GM15510 (cell line): ENCODE data around the gene DCDC1.

ENCODE experiments used
- POLR2A ChIP-seq: IDR thresholded peaks from 3 replicates; pipeline ENCODE4 v1.6.1; 2011; ENCODE audit warnings: borderline replicate concordance; ENCODE audit not compliant: insufficient read length; ENCODE audit errors: extremely low read depth

DCDC1 gene

DNA sequence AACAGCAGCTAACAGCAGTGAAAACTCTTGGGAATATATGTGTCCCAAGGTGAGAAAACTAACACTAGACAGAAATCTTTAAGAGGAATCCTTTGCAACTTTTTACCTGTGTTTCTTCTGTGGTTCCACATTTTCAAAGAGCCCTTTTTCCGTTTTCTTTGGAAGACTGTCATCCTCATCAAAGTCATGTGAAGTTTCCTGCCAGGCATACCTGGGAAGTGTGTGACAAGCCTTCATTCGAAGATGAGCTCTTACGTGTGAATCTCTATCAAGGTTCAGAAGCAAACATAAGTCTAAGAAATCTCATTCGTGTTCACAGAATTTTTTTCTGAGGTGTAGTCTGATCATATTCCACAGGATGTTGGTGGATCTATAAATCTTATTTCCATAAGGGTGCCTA lies 452.8 kb downstream of the DCDC1 start:
- TF ChIP-seq POLR2A = no peak

- TF ChIP-seq POLR2A = no peak
These were observed 455.3 kb downstream of the DCDC1 start for GRCh38 chr11:30914143-30914762.

GRCh38 chr11:30911247-30911646 lies 458.3 kb downstream of the DCDC1 start:
- TF ChIP-seq POLR2A = no peak

DNA sequence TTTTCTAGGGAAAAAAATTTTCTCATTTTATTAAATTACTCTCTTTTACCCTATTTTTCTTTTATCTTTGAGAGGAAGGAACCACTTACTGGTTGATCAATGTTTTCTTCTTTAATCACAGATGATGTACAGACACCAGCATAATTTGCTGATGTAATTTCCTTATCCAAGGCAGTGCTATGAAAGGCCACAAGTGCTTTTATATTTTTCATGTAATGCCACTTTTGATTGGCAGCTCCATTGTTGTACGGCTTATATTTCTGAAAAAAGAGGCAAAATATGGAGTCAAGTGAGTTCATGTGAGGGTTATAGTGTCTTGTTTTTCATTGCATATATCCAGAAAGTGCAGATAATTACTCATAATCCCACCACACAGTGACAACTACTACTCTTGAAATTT lies 460.7 kb downstream of the DCDC1 start:
- TF ChIP-seq POLR2A = no peak

GRCh38 chr11:30908272-30908671 lies 461.3 kb downstream of the DCDC1 start:
- TF ChIP-seq POLR2A = no peak

GRCh38 chr11:30902929-30903328 lies 466.6 kb downstream of the DCDC1 start:
- TF ChIP-seq POLR2A = no peak

GRCh38 chr11:30895046-30895445 lies 474.5 kb downstream of the DCDC1 start:
- no peak for TF ChIP-seq POLR2A

DNA sequence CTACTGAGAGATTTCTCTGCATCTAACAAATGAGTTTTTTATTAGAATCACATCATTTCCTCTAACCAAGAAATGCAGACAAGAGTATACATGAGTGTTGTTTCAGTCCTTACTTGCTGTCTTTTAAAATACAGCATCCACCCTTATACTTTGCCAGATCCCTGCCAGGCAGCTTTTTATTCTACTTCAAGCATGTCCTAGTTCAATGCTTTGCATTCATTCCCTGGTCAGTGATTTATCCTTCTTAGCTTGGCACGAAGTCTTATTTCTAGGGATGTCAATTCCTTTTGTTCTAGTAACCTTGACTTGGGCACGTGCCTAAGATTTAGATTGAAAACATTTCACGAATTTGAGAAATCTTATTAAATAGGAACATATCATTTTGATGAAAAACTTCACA lies 476.2 kb downstream of the DCDC1 start:
- no peak for TF ChIP-seq POLR2A

GRCh38 chr11:30889143-30889794 lies 480.3 kb downstream of the DCDC1 start:
- no peak for TF ChIP-seq POLR2A

DNA sequence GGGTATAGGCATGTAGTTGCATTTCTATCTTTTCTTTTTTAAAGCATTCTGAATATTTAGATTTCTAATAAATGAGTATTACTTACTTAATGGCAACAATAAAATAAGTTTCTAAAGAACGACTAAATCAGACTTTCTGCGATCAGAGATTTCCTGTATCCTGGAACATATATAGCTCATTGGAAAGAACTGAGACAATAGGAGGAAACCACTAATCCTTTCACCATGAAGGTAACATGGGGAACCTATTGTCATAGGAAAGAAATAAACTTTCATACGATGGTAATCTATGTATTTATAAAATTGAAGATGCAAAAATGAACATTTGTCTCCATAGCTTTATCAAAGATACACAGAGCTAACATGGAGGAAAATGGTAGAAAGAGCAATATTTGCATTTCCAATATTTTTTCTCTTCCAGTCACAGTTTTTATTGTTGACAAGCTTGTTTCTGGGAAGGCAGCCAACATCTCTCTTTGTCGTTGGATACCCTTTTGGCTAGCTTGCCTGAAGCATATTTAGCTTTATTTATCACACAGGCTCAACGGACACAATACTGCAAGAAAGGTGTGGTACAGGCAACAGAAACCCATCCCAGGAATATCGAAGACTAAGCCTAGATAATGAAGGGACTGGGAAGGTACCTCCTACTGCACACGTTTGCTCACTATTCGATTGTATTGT lies 490.1 kb downstream of the DCDC1 start:
- no peak for TF ChIP-seq POLR2A

- no peak for TF ChIP-seq POLR2A
These were observed 491.1 kb downstream of the DCDC1 start for GRCh38 chr11:30878400-30878799.

- TF ChIP-seq POLR2A = no peak
These were observed 492.7 kb downstream of the DCDC1 start for GRCh38 chr11:30876663-30877396.

GRCh38 chr11:30876228-30876627 lies 493.3 kb downstream of the DCDC1 start:
- no peak for TF ChIP-seq POLR2A

DNA sequence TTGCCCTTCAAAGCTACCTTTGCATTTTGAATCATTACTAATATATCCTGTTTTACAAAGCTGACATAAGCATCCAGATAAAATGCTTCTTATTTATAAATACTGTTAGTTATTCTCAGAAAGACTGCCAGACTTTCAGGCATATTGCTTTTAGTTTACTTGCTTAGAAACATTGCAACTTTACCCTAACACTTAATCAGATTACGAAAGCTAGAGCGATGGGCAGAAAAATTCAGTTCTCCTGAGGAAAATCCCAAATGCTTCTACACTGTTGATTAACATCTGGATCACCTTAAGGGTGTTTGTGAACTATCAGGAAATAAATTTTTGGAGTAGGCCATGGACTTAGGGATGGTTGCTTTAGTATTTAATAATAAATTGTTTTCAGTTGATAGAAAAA lies 493.7 kb downstream of the DCDC1 start:
- no peak for TF ChIP-seq POLR2A

GRCh38 chr11:30873924-30874610 lies 495.5 kb downstream of the DCDC1 start:
- TF ChIP-seq POLR2A = no peak
